Neuronal stem cell (in vitro differentiated cells): ENCODE results near the gene ABHD17B.

ENCODE experiments used
- DNase-seq: peaks from one replicate; pipeline ENCODE4 v3.0.0-alpha.2; 2013; ENCODE audit warnings: low spot score
- H2AFZ ChIP-seq: one replicate; pipeline ENCODE4 v1.6.1; 2013; ENCODE audit warnings: mild to moderate bottlenecking, low read length, inconsistent platforms
- H2AK5ac ChIP-seq: 2 replicates; pipeline ENCODE4 v1.6.1; 2013; ENCODE audit warnings: low read depth, mild to moderate bottlenecking, inconsistent platforms, low read length, moderate library complexity, mixed read lengths
- H2BK120ac ChIP-seq: 2 replicates; pipeline ENCODE4 v1.6.1; 2013; ENCODE audit warnings: low read depth, mild to moderate bottlenecking, inconsistent platforms, low read length, moderate library complexity, mixed read lengths
- H2BK12ac ChIP-seq: one replicate; pipeline ENCODE4 v1.6.1; 2013; ENCODE audit warnings: low read length, inconsistent platforms
- H2BK15ac ChIP-seq: 2 replicates; pipeline ENCODE4 v1.6.1; 2013; ENCODE audit warnings: mild to moderate bottlenecking, low read length, inconsistent platforms, mixed read lengths
- H2BK5ac ChIP-seq: one replicate; pipeline ENCODE4 v1.6.1; 2013; ENCODE audit warnings: inconsistent platforms, mild to moderate bottlenecking, low read length, moderate library complexity
- H3K14ac ChIP-seq: one replicate; pipeline ENCODE4 v1.6.1; 2013; ENCODE audit warnings: low read length, inconsistent platforms
- H3K18ac ChIP-seq: 2 replicates; pipeline ENCODE4 v1.6.1; 2013; ENCODE audit warnings: low read length, inconsistent platforms
- H3K23ac ChIP-seq: 2 replicates; pipeline ENCODE4 v1.6.1; 2013; ENCODE audit warnings: low read depth, mild to moderate bottlenecking, mixed read lengths, low read length, inconsistent platforms; ENCODE audit not compliant: poor library complexity
- H3K27ac ChIP-seq: replicated peaks from 3 replicates; pipeline ENCODE4 v1.5.1; 2013; ENCODE audit warnings: low read length, inconsistent platforms
- H3K27me3 ChIP-seq, 3 experiments: 2 replicates each; pipeline ENCODE4 v1.6.1; 2013; ENCODE audit warnings: low read length in 3 of 3, mild to moderate bottlenecking in 2 of 3, inconsistent platforms in 1 of 3, low read depth in 1 of 3, mixed read lengths in 1 of 3, moderate library complexity in 1 of 3; ENCODE audit not compliant: control insufficient read depth in 3 of 3, insufficient read depth in 3 of 3
- H3K36me3 ChIP-seq, 2 donors: replicated peaks in 1 of 2; 2 replicates each; pipeline ENCODE4 v1.6.1; 2013; ENCODE audit warnings: low read length in 2 of 2; ENCODE audit not compliant: control insufficient read depth in 2 of 2, insufficient read depth in 2 of 2
- H3K4ac ChIP-seq: 2 replicates; pipeline ENCODE4 v1.6.1; 2013; ENCODE audit warnings: inconsistent platforms, mild to moderate bottlenecking, low read length, moderate library complexity
- H3K4me1 ChIP-seq, 2 donors: 1 replicate in 1 of 2; 2 replicates in 1 of 2; pipeline ENCODE4 v1.6.1; 2013; ENCODE audit warnings: low read length in 2 of 2, low read depth in 1 of 2; ENCODE audit not compliant: control insufficient read depth in 2 of 2, insufficient read depth in 1 of 2
- H3K4me2 ChIP-seq: one replicate; pipeline ENCODE4 v1.6.1; 2013; ENCODE audit warnings: mild to moderate bottlenecking, low read length, inconsistent platforms; ENCODE audit not compliant: insufficient read depth, poor library complexity, severe bottlenecking
- H3K4me3 ChIP-seq, 2 donors: 2 replicates each; pipeline ENCODE4 v1.5.1; 2013; ENCODE audit warnings: low read length in 2 of 2, mild to moderate bottlenecking in 2 of 2, inconsistent platforms in 1 of 2, moderate library complexity in 1 of 2
- H3K79me1 ChIP-seq: one replicate; pipeline ENCODE4 v1.6.1; 2013; ENCODE audit warnings: low read depth, mild to moderate bottlenecking, inconsistent platforms, low read length, moderate library complexity
- H3K9ac ChIP-seq: one replicate; pipeline ENCODE4 v1.6.1; 2013; ENCODE audit warnings: mild to moderate bottlenecking, low read depth, low read length, inconsistent platforms; ENCODE audit not compliant: poor library complexity
- H3K9me3 ChIP-seq, 2 donors: replicated peaks in 1 of 2; 2 replicates each; pipeline versions ENCODE3 to v1.6.1; 2013; ENCODE audit warnings: low read length in 2 of 2, mild to moderate bottlenecking in 2 of 2, inconsistent platforms in 1 of 2, low read depth in 1 of 2, mixed read lengths in 1 of 2, moderate library complexity in 1 of 2; ENCODE audit not compliant: control insufficient read depth in 2 of 2, insufficient read depth in 1 of 2
- H4K8ac ChIP-seq: one replicate; pipeline ENCODE4 v1.6.1; 2013; ENCODE audit warnings: low read depth, mild to moderate bottlenecking, inconsistent platforms, low read length, moderate library complexity
- H4K91ac ChIP-seq: one replicate; pipeline ENCODE4 v1.6.1; 2013; ENCODE audit warnings: low read length, low read depth, mild to moderate bottlenecking, inconsistent platforms; ENCODE audit not compliant: poor library complexity
- WGBS, 2 donors: extraction: QIAGEN DNeasy Blood & Tissue Kit; methylation state at CpG; one replicate each; pipeline ENCODE4 v1.1.7; 2013; ENCODE audit warnings: missing lambda C conversion rate in 2 of 2, mixed read lengths in 1 of 2; ENCODE audit not compliant: insufficient read length in 2 of 2, insufficient replicate concordance in 1 of 2; ENCODE audit errors: extremely low coverage in 2 of 2; 5-methylcytosine and 5-hydroxymethylcytosine counted together

ABHD17B gene

DNA sequence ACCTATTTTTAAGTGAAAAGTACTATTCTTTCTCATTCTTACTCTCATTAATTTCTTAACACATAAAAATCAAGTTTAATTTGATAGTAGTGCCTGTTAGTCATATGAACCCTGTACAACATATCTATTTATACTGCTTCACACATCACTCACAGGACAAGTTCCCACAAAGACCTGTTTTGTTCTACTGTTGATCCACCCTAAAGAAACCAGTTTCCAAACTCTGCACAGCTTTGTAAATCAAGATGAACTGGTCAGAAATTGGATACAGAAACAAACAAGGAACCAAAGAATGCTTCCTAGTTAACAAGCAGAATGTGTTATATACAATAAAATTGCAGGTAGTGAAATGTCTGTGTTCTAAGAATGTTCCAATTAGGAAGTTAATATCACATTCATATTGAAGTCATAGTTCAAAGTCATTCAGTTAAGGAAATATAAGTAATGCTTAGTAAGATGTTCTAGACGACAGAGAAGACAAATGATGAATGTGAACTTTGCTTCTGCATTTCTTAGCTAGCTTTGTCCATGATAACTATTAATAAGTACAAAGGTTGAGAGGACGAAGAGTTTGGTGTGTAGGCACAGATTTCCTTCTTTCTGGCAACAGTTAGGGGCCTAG lies 33.9 kb upstream of the ABHD17B start:
- no peak overlapping the region for H3K4me2 ChIP-seq
- H3K9ac ChIP-seq, result no peak overlapping the region
- H3K9me3 ChIP-seq, result no peaks in the 10 kb centered on the region
- H3K27ac ChIP-seq, result no peak overlapping the region
- DNase-seq, result no peak
- H2BK5ac ChIP-seq, result no peak overlapping the region
- no peak overlapping the region for H3K23ac ChIP-seq
- no peak overlapping the region for H2AK5ac ChIP-seq
- H4K91ac ChIP-seq, result no peak overlapping the region
- H4K8ac ChIP-seq, result no peak overlapping the region
- no peaks in the 10 kb centered on the region for H3K79me1 ChIP-seq
- H2AFZ ChIP-seq, result no peak overlapping the region
- H3K27me3 ChIP-seq, result no peaks in the 10 kb centered on the region
- H3K18ac ChIP-seq, result no peak overlapping the region
- H3K14ac ChIP-seq, result no peak overlapping the region
- no peak overlapping the region for H3K4ac ChIP-seq
- H2BK120ac ChIP-seq, result no peak overlapping the region
- H3K4me3 ChIP-seq, result no peak overlapping the region
- H3K36me3 ChIP-seq, result peaks cover 0 to 9% of the 10 kb centered on the region in 2 donors
- H2BK15ac ChIP-seq, result no peak overlapping the region
- H3K4me1 ChIP-seq, result peaks cover 0 to 2% of the 10 kb centered on the region in 2 donors
- no peak overlapping the region for H2BK12ac ChIP-seq
- no CpG with 5 or more reads among the region's 2 CpGs for WGBS, 2 donors

DNA sequence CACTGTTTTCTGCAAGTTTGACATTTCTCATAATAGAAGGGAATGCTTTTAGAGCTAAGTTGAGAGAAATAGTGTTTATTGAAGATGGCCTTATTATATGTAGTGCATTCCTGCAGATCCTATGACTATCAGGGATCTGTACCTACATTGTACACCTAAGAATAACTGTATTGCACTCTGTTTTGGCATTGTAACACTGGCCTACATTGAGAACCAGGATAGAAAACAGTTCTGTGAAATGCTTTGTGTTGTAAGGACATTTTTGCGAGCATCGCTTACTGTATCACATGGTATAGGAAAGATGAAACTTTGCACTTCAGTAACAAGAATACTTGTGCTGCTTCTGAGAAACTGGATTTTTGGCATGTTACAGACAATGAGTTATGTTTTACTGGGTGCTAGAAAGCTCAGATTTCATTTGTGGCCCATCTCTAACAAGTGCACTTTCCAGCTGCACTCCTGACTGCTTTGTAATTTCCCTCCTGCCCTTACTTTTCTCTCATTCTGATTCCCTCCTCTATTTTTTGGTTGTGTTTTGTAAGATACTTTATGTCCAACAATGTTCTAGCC lies 31.1 kb upstream of the ABHD17B start:
- Histone ChIP-seq H2AFZ (no peak overlapping the region), H3K27me3 (no peaks in the 10 kb centered on the region), H4K91ac (no peak overlapping the region), H3K4me2 (no peak overlapping the region), H2BK12ac (no peak overlapping the region), H3K23ac (no peak overlapping the region), H3K4ac (no peak overlapping the region), H3K79me1 (no peaks in the 10 kb centered on the region), H3K9me3 (no peaks in the 10 kb centered on the region), H3K4me3 (no peak overlapping the region), H3K27ac (no peak overlapping the region), H3K36me3 (no peaks in the 10 kb centered on the region), H3K18ac (no peak overlapping the region), H4K8ac (no peak overlapping the region), H2BK5ac (no peak overlapping the region), H2BK120ac (no peak overlapping the region), H2BK15ac (no peak overlapping the region), H2AK5ac (no peak overlapping the region), H3K9ac (no peak overlapping the region), H3K14ac (no peak overlapping the region), H3K4me1 (peaks cover 0 to 2% of the 10 kb centered on the region in 2 donors)
- DNase-seq, result no peak
- WGBS, 2 donors, result no CpG with 5 or more reads among the region's 2 CpGs

DNA sequence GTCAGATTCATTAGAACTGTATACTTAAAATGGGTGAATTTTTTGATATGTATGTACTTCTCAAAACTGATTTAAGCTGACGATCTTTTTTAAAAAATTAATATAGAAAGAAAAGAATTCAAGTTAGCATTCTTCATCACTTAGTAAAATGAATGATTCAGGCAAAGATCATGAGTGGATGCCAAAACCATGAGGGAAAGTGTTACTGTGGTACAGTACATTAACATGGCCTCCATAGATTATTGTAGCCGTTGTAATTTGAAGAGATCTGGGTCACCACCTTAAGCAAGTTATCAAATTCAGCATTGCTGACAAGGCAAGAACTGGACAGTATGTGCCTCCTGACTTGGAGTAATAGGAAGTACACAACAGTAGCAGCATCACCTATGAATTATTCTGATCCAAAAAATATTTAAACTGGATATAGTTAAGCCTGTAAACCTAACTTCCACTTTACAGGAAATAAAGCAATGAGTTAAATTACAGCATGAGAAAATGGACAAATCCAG lies 30.1 kb upstream of the ABHD17B start:
- H3K23ac ChIP-seq, result no peak overlapping the region
- no peak overlapping the region for H4K8ac ChIP-seq
- no peak overlapping the region for H2BK15ac ChIP-seq
- no peaks in the 10 kb centered on the region for H3K27me3 ChIP-seq
- H3K9me3 ChIP-seq, result no peaks in the 10 kb centered on the region
- no peak overlapping the region for H3K4me2 ChIP-seq
- H3K36me3 ChIP-seq, result no peaks in the 10 kb centered on the region
- no peak overlapping the region for H3K27ac ChIP-seq
- H4K91ac ChIP-seq, result no peak overlapping the region
- H2AFZ ChIP-seq, result no peak overlapping the region
- H3K9ac ChIP-seq, result no peak overlapping the region
- no peak overlapping the region for H2BK5ac ChIP-seq
- no CpG with 5 or more reads among the region's 2 CpGs for WGBS, 2 donors
- no peak overlapping the region for H2BK120ac ChIP-seq
- peaks cover 0 to 2% of the 10 kb centered on the region in 2 donors for H3K4me1 ChIP-seq
- no peak overlapping the region for H3K4ac ChIP-seq
- no peaks in the 10 kb centered on the region for H3K79me1 ChIP-seq
- no peak overlapping the region for H3K18ac ChIP-seq
- H3K14ac ChIP-seq, result no peak overlapping the region
- no peak for DNase-seq
- H2AK5ac ChIP-seq, result no peak overlapping the region
- H3K4me3 ChIP-seq, result no peak overlapping the region
- no peak overlapping the region for H2BK12ac ChIP-seq

DNA sequence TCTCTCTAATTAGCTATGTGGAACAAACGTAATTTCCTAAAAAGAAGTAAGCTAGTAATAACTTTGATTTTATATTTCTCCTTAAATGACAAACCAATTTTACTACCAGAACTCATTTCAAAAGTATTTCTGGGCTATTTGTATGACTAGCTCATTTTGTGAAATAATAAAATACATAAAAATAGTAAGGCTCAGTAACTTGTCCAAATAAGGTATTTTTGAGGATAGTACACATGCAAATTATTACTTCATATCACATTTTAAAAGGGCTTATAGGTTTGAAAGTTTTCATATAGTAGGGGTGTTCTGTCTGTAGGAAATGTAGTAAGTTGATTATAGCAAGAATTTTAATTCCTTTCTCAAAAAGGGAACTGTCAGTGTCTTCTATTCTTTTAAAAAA lies 26.9 kb upstream of the ABHD17B start:
- DNase-seq, result no peak
- WGBS, 2 donors, result no CpG with 5 or more reads among the region's 1 CpG

More for the DNA sequence above, 26.9 kb upstream of the ABHD17B start:
- no peak overlapping the region for H3K27ac ChIP-seq
- no peak overlapping the region for H2BK12ac ChIP-seq
- H2BK5ac ChIP-seq, result no peak overlapping the region
- no peak overlapping the region for H2BK15ac ChIP-seq
- no peaks in the 10 kb centered on the region for H3K79me1 ChIP-seq
- H3K9me3 ChIP-seq, result no peaks in the 10 kb centered on the region
- H3K4ac ChIP-seq, result no peak overlapping the region
- no peak overlapping the region for H3K14ac ChIP-seq
- no peak overlapping the region for H3K9ac ChIP-seq
- no peak overlapping the region for H4K91ac ChIP-seq
- H4K8ac ChIP-seq, result no peak overlapping the region
- no peaks in the 10 kb centered on the region for H3K36me3 ChIP-seq
- no peak overlapping the region for H2AFZ ChIP-seq
- H3K4me3 ChIP-seq, result no peak overlapping the region
- H3K18ac ChIP-seq, result no peak overlapping the region
- no peaks in the 10 kb centered on the region for H3K27me3 ChIP-seq
- no peak overlapping the region for H2BK120ac ChIP-seq
- H3K4me1 ChIP-seq, result no peaks in the 10 kb centered on the region
- no peak overlapping the region for H3K23ac ChIP-seq
- H2AK5ac ChIP-seq, result no peak overlapping the region
- H3K4me2 ChIP-seq, result no peak overlapping the region
